Endothelial cell of hepatic sinusoid (primary cell): ENCODE results near the gene OLFML3.

Experiments
- in situ Hi-C: cut with HindIII; loops from 2 replicates; pipeline ENCODE4 v1.10.0; 2017; ENCODE audit warnings: low sequenced_read_pairs

Gene OLFML3

DNA sequence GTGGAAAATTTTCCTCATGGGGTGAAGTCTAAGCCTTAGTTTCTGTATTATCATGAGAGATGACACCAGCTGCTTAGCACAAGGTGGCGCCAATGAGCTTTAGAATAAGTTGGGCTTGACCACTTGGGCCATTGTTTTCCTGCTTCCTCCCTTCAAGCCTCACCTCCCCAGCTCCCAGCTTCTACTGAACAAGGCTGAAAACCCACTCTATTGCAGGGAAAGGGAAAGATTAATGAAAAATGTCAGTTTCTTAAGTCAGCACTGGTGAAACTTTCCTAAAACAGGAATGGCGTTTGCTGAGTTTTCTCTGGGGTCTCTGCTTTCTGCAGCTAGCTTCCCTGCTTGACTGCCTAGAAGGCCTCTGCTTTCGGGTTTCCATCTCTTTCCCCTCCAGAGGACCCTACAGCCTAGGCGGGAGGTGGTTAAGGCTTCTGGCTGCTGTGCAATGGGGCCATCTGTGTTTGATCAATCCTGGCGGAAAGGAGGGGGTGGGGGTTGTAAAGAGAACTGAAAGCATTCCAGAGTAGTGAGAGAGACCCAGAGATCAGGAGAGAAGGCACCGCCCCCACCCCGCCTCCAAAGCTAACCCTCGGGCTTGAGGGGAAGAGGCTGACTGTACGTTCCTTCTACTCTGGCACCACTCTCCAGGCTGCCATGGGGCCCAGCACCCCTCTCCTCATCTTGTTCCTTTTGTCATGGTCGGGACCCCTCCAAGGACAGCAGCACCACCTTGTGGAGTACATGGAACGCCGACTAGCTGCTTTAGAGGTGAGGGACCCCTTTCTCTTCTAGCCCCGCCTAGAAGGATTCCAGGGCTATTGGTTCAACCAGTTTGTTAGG, at the start of gene OLFML3:
Gene OLFML3, plus strand, starts transcription at position 612 of the 840 bp plus-strand sequence. Its CDS starts 43 bp downstream, at position 655.
- in situ Hi-C loops, result no loop called here

DNA sequence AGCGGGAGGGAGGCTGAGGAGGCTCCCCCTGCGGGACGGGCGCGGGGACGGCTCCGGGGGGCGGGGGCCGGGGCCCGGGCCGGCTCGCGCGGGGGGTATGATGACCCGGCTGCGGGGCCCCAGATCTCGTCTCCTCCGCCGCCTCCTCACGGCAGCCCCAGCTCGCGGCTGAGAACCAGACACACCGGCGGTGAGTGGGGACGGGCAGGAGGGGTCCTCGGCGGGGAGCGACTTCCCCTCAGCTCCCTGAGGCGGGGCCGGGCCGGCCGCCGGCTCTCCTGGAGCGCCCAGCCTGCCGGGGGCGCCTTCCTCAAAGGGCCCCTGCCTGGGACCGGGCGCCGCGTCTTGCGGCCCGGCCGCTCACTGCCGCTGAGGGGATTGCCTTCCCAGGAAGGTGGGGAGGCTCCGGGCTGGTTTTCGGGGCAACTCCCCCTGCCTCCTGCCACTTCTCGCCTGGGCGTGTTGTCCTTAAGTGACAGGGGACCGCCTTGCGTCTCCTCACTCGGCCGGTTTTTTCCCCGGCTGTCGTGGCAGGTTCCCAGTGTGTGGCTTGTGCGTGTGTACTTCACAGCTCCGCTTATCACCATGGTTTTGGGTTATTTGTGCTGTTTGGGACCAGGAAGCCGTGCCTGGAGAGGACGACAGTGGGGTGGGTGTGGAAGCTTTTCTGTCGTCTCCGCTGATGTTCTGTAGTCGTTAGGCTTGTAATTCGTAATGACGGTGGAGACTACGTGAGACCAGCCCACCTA, 49.4 kb upstream of the OLFML3 start:
- in situ Hi-C loops, result loop anchor here (5.0 kb wide), 1 partner anchor 98 kb away; no protein-coding TSS in a partner anchor

DNA sequence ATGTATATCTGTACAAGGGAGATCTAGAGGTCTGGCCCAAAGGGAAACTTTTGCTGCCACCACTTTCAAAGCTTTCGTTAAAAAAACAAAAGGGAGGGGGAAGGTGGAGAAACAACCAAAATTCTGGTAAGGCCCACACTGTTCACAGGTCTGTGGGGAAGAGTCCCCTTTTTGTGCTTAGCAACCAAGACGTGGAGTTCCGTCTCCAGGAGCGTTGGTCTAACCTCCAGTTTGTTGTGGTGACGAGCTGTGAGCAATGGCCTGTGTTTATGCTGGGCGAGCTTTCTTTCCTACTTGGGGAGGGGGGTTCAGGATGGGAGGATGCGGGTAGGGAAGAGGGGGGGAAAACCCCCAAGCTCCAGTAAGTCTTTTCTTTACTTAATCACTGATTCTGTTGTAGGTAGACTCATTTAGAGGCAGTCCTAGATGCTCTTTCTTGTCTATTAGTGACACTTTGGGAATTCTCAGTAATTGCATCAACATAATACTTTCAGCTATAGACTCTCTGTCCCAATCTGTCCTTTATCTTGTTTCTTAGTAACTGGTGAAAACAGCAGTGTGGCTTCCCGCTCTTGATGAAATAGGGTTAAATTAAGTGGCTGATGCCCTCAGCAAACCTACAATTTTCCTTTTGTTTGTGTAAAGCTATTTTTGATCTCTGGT, 48.6 kb upstream of the OLFML3 start:
- in situ Hi-C loops, result loop anchor here (5.0 kb wide), 1 partner anchor 98 kb away; no protein-coding TSS in a partner anchor

DNA sequence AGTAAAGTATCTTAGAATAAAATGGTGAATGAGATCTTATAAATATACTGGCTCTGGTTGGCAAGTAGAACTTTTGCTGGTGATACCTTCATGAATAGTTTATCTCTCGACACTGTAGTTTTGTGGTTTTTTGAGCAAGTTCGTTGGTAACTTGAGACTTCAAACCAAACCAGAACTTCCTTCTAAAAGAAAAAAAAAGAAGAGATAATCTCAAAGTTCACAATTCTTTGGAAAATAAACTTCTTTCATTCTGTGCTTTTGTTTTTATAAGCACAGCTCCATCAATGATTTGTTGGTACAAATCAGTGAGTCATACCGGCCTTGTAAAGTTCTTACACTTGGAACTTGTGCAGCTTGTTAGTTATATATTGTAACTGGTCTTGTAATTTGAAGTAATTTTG, 47.8 kb upstream of the OLFML3 start:
- in situ Hi-C loops, result loop anchor here (5.0 kb wide), 1 partner anchor 99 kb away; no protein-coding TSS in a partner anchor

- in situ Hi-C loops, result loop anchor here (5.0 kb wide), 1 partner anchor 102 kb away; no protein-coding TSS in a partner anchor
These were observed 45.3 kb upstream of the OLFML3 start for GRCh38 chr1:113934006-113934405.

- in situ Hi-C loops, result loop anchor here (5.0 kb wide), 1 partner anchor 102 kb away; no protein-coding TSS in a partner anchor
These were observed 44.7 kb upstream of the OLFML3 start for GRCh38 chr1:113934511-113935055.

- in situ Hi-C loops, result no loop called here
These were observed 44.1 kb upstream of the OLFML3 start for GRCh38 chr1:113935176-113935575.

- in situ Hi-C loops, result no loop called here
These were observed 43.3 kb upstream of the OLFML3 start for GRCh38 chr1:113935970-113936369.

DNA sequence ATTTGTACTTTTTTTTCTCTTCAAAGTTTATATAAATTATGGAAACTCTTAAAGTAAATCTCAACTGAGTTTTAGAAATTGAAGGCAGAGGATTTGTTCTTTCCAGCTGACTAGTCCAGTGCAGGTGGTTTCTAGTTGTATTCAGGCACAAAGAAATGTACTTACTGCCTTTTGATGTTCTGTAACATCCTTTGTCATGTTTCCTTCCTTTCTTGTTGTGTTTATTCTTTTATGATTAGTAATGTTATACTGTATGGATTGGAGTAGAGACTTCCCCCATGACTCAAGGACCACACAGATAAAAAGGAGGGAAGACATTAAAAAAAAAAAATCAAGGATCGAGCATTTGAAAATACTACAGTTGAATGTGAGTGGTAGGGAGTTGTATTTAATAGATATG, 42.1 kb upstream of the OLFML3 start:
- in situ Hi-C loops, result no loop called here

GRCh38 chr1:113938192-113938591, 41.1 kb upstream of the OLFML3 start:
- in situ Hi-C loops, result no loop called here

DNA sequence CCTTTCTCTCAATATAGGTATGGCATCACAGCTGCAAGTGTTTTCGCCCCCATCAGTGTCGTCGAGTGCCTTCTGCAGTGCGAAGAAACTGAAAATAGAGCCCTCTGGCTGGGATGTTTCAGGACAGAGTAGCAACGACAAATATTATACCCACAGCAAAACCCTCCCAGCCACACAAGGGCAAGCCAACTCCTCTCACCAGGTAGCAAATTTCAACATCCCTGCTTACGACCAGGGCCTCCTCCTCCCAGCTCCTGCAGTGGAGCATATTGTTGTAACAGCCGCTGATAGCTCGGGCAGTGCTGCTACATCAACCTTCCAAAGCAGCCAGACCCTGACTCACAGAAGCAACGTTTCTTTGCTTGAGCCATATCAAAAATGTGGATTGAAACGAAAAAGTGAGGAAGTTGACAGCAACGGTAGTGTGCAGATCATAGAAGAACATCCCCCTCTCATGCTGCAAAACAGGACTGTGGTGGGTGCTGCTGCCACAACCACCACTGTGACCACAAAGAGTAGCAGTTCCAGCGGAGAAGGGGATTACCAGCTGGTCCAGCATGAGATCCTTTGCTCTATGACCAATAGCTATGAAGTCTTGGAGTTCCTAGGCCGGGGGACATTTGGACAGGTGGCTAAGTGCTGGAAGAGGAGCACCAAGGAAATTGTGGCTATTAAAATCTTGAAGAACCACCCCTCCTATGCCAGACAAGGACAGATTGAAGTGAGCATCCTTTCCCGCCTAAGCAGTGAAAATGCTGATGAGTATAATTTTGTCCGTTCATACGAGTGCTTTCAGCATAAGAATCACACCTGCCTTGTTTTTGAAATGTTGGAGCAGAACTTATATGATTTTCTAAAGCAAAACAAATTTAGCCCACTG, 38.7 kb upstream of the OLFML3 start:
- in situ Hi-C loops, result no loop called here

DNA sequence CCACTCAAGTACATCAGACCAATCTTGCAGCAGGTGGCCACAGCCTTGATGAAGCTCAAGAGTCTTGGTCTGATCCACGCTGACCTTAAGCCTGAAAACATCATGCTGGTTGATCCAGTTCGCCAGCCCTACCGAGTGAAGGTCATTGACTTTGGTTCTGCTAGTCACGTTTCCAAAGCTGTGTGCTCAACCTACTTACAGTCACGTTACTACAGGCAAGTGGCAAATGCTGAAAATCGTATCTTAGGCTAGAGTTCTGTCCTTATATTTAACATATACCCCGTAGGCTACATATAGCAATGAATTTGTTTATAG, 38.1 kb upstream of the OLFML3 start:
- in situ Hi-C loops, result no loop called here

DNA sequence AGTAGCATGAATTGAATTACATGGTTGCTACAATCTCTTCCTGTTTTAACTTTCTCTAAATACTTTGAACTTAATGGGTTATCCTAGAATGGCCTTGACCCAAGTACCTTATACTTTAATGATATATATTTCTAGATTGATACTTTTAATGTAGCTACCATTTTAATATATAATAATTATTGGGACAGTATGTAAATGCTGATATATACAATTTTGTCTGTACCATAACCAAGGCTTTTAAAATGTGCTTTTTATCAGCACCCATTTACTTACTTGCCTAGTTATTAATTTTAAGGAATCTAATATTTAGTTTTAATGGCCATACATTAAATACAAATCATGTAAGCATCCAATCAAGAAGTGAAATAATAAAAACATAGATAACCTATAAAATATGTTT, 36.7 kb upstream of the OLFML3 start:
- in situ Hi-C loops, result no loop called here

GRCh38 chr1:113943028-113943811, 36.1 kb upstream of the OLFML3 start:
- in situ Hi-C loops, result no loop called here

DNA sequence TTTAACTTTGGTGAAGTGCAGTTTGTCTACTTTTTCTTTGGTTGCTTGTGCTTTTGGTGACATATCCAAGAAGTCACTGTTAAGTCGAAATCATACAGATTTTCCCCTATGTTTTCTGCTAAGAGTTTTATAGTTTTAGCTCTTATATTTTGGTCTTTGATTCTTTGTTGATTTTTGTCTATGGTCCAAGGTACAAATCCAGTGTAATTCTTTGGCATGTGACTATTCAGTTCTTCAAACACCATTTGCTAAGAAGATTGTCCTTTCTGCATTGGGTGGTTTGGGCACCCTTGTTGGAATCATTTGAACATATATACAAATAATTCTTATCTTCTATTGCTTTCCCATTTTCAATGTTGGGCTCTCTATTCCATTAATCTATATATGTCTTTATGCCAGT, 33.9 kb upstream of the OLFML3 start:
- in situ Hi-C loops, result loop anchor here (5.0 kb wide), 1 partner anchor 83 kb away; no protein-coding TSS in a partner anchor

DNA sequence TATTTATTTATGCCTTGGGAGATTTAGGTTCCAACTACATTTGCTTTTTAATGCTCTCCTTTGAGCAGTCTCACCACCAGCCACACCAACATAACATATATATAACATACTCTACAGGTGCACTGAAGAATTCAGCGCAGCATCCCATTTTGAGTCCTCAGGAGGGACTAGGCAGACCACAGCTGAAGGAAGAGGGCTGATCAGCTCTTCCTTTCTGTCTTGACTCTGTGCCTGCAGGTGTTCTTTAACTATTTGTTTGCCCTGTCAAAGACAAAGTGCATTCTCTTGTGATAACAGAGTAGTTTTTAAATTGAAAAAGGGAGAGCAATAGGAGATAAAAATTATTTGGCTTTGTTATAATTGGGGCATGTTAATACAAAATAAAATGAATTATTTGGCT, 33.2 kb upstream of the OLFML3 start:
- in situ Hi-C loops, result loop anchor here (5.0 kb wide), 1 partner anchor 84 kb away; no protein-coding TSS in a partner anchor

- in situ Hi-C loops, result loop anchor here (5.0 kb wide), 1 partner anchor 85 kb away; no protein-coding TSS in a partner anchor
These were observed 32.4 kb upstream of the OLFML3 start for GRCh38 chr1:113946678-113947387.

DNA sequence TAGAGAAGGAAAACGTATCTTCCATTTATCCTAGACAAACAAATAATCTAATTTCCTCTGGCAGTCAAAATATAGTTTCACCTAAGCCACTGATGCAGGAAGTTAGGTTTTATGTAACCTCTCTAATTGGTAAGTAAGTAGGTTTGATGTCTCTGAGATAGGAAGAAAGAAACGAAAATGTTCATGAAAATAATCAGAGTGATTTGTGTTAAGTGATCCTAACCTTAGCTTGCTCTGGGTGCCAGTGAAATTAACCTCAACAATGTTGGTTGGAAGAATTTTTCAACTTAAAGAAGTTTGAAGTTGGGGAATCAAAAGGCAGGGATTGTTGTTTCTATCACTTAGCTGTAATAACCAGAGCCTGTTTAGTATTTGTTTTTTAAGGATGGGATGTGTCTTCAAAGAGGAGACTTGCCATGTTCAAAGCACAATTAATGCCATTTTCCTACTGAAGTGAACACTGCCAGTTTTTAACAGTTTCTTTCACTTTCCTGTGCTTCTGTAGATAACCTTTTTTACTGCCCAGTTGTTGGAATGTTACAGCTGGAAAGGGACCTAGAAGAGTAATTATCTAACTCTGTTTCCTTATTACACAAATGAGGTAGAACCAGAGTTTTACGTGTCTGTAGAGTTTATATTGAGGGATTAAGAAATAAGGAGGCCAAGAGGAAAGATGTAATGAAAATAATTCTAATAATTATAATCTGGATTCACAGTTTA, 31.7 kb upstream of the OLFML3 start:
- in situ Hi-C loops, result loop anchor here (5.0 kb wide), 1 partner anchor 85 kb away; no protein-coding TSS in a partner anchor
